ENCODE measurements around the gene MUC2. TPM values are rescaled to one million over a fixed set of nuclear protein-coding genes. Genes with fewer than 3 reads are reported as not detected.

The MUC2 gene
- total and polyA plus RNA-seq, 10 of the 15 experiments (the other 5 are each of a cell fraction or from before 2014, with no cell fraction given) = 0.23 TPM; not detected in 9

GRCh38 chr11:1087961-1088926 lies 13.6 kb downstream of the MUC2 start:
- Histone ChIP-seq H3K4me1 (ENCODE audit: control insufficient read depth, insufficient read depth, low read length) (no peaks in the 10 kb centered on the region), H3K27me3 (replicated peaks in 1 of 2; ENCODE audit: control insufficient read depth in 2 of 2, insufficient read depth in 2 of 2, low read length in 1 of 2) (no peaks in the 10 kb centered on the region), H2AFZ (ENCODE audit: control insufficient read depth, low read depth, low read length) (no peak overlapping the region), H3K9me3 (replicated peaks; ENCODE audit: control insufficient read depth, insufficient read depth, low read length) (no peaks in the 10 kb centered on the region; the same call in 2 of the 3 replicates), H3K4me3 (no peak overlapping the region), H4K20me1 (ENCODE audit: control insufficient read depth, insufficient read depth) (no peaks in the 10 kb centered on the region), H3K79me2 (ENCODE audit: control insufficient read depth, insufficient read depth, low read length) (no peaks in the 10 kb centered on the region), H3K9ac (ENCODE audit: control insufficient read depth, insufficient read depth, low read length) (no peak overlapping the region), H3K27ac (ENCODE audit: control insufficient read depth, insufficient read depth) (no peak overlapping the region), H3K36me3 (ENCODE audit: control insufficient read depth in 2 of 2, insufficient read depth in 2 of 2, low read length in 1 of 2) (no peaks in the 10 kb centered on the region), H3K4me2 (ENCODE audit: control insufficient read depth, insufficient read depth) (no peak overlapping the region)
- intact Hi-C loops (cut with micrococcal nuclease; ENCODE audit: unreplicated experiment) = no loop called here
- in situ Hi-C loops (cut with MboI) = no loop called here
- ChIA-PET SMC1A (ENCODE audit: uncharacterized antibody, unreplicated experiment) (no interaction called here), POLR2A (no interaction called here), RAD21 (ENCODE audit: unreplicated experiment) (no interaction called here), CTCF (no interaction called here)
- ATAC-seq (no peak), DNase-seq (ENCODE audit: low read depth, low spot score) (no peak), FAIRE-seq (no peak)
- 77% methylated on average over 27 of the region's 40 CpGs for WGBS (ENCODE audit: insufficient coverage, insufficient replicate concordance, low lambda C conversion rate, missing lambda C conversion rate)
- no TSS peak for BruUV-seq (replicated peaks)
- no peak for TF ChIP-seq SMAD1 (IDR thresholded peaks at IDR 0.05; ENCODE audit: low read depth, partially characterized antibody)

DNA sequence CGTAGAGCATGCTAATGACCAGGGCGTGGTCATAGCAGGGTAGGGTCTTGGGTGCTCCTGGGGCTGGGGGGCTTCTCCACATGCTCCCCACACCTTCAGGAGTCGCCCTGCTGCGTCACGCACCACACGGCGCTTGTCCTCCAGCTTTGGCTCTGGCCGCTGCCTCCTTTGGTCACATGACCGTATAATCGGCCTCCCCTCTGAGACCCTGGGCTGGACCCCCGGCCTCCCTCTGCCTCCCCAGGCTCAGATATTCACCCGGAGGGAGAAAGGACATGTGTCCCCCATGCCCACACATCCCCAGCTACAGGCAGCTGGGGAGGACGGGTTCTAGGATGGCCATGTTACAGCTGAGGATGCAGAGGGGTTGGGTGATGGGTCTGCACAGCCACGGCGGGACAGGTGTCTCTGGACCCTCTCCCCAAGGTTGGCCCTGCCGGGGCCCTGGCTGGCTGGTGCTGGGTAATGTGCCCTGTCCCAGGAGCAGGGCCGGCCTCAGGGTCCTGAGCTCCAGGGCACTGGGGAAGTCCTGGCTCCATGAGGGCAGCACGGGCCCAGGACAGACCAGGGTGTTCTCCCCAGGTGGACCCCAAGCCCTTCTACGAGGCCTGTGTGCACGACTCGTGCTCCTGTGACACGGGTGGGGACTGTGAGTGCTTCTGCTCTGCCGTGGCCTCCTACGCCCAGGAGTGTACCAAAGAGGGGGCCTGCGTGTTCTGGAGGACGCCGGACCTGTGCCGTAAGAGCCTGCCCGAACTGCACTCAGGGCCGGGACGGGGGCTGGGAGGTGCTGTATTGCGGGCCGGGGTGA lies 14.5 kb downstream of the MUC2 start:
- Histone ChIP-seq H3K27ac (ENCODE audit: control insufficient read depth, insufficient read depth) (no peak overlapping the region), H3K9ac (ENCODE audit: control insufficient read depth, insufficient read depth, low read length) (no peak overlapping the region), H4K20me1 (ENCODE audit: control insufficient read depth, insufficient read depth) (no peaks in the 10 kb centered on the region), H3K27me3 (replicated peaks in 1 of 2; ENCODE audit: control insufficient read depth in 2 of 2, insufficient read depth in 2 of 2, low read length in 1 of 2) (no peaks in the 10 kb centered on the region), H3K9me3 (replicated peaks; ENCODE audit: control insufficient read depth, insufficient read depth, low read length) (no peaks in the 10 kb centered on the region; the same call in 2 of the 3 replicates), H3K36me3 (ENCODE audit: control insufficient read depth in 2 of 2, insufficient read depth in 2 of 2, low read length in 1 of 2) (no peaks in the 10 kb centered on the region), H3K79me2 (ENCODE audit: control insufficient read depth, insufficient read depth, low read length) (no peaks in the 10 kb centered on the region), H2AFZ (ENCODE audit: control insufficient read depth, low read depth, low read length) (no peak overlapping the region), H3K4me2 (ENCODE audit: control insufficient read depth, insufficient read depth) (no peak overlapping the region), H3K4me3 (no peak overlapping the region), H3K4me1 (ENCODE audit: control insufficient read depth, insufficient read depth, low read length) (no peaks in the 10 kb centered on the region)
- intact Hi-C loops (cut with micrococcal nuclease; ENCODE audit: unreplicated experiment) (no loop called here), in situ Hi-C loops (cut with MboI) (no loop called here)
- POLR2A ChIA-PET = no interaction called here
- ATAC-seq (no peak), DNase-seq (ENCODE audit: low read depth, low spot score) (no peak), FAIRE-seq (no peak)
- WGBS (ENCODE audit: insufficient coverage, insufficient replicate concordance, low lambda C conversion rate, missing lambda C conversion rate) = 75% methylated on average over 32 of the region's 33 CpGs
- CTCF ChIA-PET = no interaction called here
- SMC1A ChIA-PET (ENCODE audit: uncharacterized antibody, unreplicated experiment) = no interaction called here
- BruUV-seq (replicated peaks) = no TSS peak
- RAD21 ChIA-PET (ENCODE audit: unreplicated experiment) = no interaction called here
- TF ChIP-seq ZBED1 (IDR thresholded peaks at IDR 0.05; ENCODE audit: borderline replicate concordance) (no peak), EGR1 (IDR thresholded peaks at IDR 0.05; ENCODE audit: borderline replicate concordance in 1 of 2, low read depth in 2 of 2, low read length in 2 of 2) (no peak), YBX1 (IDR thresholded peaks at IDR 0.05) (no peak), ETV6 (conservative IDR thresholded peaks at IDR 0.05 in 1 of 2, IDR thresholded peaks at IDR 0.05 in 1 of 2; ENCODE audit: borderline replicate concordance in 1 of 2, low read depth in 1 of 2) (no peak), NRF1 (conservative IDR thresholded peaks at IDR 0.05; ENCODE audit: low read depth, low read length) (no peak), BACH1 (IDR thresholded peaks at IDR 0.05; ENCODE audit: borderline replicate concordance) (no peak), MTA3 (IDR thresholded peaks at IDR 0.05; ENCODE audit: borderline replicate concordance, low read length) (no peak), CBX5 (IDR thresholded peaks at IDR 0.05; ENCODE audit: low read depth) (no peak), SPI1 (IDR thresholded peaks at IDR 0.05; ENCODE audit: borderline replicate concordance, insufficient read depth, low read depth, low read length) (no peak), BHLHE40 (IDR thresholded peaks at IDR 0.05; ENCODE audit: borderline replicate concordance in 1 of 2, low read depth in 2 of 2, low read length in 1 of 2) (no peak), NFYB (IDR thresholded peaks at IDR 0.05; ENCODE audit: insufficient read depth, low read depth, low read length) (no peak)
- TF ChIP-seq, protein P1, sequence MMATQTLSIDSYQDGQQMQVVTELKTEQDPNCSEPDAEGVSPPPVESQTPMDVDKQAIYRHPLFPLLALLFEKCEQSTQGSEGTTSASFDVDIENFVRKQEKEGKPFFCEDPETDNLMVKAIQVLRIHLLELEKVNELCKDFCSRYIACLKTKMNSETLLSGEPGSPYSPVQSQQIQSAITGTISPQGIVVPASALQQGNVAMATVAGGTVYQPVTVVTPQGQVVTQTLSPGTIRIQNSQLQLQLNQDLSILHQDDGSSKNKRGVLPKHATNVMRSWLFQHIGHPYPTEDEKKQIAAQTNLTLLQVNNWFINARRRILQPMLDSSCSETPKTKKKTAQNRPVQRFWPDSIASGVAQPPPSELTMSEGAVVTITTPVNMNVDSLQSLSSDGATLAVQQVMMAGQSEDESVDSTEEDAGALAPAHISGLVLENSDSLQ (IDR thresholded peaks at IDR 0.05) = no peak
